Superior temporal gyrus (tissue), 1 donor: ENCODE data around the gene VLDLR.

ENCODE experiments used
- DNase-seq: peaks from one replicate; pipeline ENCODE4 v3.0.0-alpha.2; 2016; ENCODE audit errors: extremely low spot score

The VLDLR gene

DNA sequence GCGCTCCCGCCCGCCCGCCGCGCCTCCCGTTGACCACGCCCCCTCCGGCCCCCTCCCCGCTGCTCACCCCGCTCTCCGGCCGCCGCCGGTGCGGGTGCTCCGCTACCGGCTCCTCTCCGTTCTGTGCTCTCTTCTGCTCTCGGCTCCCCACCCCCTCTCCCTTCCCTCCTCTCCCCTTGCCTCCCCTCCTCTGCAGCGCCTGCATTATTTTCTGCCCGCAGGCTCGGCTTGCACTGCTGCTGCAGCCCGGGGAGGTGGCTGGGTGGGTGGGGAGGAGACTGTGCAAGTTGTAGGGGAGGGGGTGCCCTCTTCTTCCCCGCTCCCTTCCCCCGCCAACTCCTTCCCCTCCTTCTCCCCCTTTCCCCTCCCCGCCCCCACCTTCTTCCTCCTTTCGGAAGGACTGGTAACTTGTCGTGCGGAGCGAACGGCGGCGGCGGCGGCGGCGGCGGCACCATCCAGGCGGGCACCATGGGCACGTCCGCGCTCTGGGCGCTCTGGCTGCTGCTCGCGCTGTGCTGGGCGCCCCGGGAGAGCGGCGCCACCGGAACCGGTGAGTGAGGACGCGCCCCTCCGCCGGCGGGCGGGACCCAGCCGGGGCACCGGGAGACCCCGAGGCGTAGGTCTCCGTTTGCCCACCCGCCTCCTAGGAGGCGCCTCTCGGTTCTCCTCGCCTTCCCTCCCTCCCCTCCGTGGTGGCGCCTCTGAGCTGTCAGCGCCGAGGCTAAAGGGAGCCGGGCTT, at the start of gene VLDLR:
Gene VLDLR, plus strand, starts transcription at position 66 of the 739 bp plus-strand sequence. Its CDS starts 403 bp downstream, at position 469.
- DNase-seq = peak; percentile 56

DNA sequence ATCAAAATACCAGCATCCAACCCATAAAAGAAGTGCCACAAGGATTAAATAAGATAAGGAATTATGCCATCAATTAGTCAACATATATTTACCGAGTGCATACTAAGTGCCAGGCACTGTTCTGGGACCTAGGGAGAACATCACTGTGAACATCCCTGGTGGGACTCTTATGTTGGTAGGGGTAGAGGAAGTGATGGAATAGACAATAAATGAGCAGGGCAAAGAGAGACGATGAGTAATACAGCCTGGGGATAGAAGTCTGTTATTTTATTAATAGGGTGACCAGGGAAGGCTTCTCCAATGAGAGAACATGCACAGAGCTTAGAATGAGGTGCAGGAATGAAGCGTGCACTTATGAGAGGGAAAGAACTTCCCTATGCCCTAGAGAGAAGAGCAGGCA, 47.4 kb upstream of the VLDLR start:
- DNase-seq = no peak

DNA sequence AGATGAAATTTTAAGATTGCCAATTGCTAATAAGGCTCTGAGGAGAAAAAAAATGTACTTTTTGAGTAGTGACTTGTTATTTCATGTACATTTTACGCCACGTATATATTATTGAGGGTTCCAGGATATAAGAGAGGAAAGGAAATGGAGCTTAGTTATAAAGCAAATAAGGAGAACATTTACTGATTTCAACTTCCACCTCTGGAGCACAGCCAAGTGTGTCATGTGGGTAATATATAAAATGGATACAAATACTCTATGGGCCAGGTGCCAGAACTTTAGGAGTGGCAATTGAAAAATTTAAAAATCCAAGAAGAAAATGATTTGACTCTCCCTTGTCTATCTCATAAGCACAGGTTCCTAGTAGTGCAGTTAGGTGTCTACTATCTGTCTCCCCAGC, 45.0 kb upstream of the VLDLR start:
- DNase-seq = no peak

DNA sequence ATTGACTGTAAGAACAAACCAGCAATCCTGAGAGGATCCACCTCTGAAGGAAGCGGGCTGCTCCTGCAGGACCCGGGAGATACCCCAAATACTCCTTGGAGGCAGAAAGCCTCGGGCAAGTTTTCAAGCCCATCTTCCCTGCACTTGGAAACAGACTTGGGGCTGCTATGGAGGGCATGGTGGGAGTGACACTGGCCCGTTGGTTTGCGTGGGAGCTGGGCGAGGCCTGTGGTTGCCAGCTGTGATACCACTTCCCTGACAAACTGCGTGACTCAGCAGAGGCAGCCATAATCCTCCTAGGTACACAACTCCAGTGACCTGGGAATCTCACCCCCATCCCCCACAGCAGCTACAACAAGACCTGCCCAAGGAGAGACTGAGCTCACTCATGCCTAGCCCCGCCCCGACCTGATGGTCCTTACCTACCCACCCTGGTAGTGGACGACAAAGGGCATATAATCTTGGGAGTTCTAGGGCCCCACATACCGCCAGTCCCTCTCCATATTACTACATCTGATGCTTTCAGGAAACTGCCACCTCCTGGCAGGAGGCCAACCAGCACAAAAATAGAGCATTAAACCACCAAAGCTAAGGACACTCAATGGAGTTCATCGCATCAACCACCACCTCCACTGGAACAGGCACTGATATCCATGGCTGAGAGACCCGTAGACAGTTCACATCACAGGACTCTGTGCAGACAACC, 38.1 kb upstream of the VLDLR start:
- no peak for DNase-seq

DNA sequence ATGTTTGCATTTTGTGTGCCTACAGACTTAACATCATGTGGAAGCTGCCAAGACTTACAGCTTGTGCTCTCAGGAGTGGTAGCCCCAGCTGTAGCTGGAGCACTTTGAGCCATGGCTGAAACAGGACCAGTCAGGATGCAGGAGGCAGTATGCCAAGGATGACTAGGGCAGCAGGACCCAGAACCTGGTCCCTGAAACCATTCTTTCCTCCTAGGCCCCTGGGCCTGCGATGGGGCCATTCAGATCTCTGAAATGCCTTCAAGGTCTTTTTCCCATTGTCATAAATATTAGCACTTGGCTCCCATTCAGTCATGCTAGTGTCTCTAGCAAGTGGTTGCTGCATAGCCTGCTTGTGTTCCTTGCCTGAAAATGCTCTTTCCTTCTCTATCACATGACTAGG, 29.6 kb upstream of the VLDLR start:
- DNase-seq = no peak

DNA sequence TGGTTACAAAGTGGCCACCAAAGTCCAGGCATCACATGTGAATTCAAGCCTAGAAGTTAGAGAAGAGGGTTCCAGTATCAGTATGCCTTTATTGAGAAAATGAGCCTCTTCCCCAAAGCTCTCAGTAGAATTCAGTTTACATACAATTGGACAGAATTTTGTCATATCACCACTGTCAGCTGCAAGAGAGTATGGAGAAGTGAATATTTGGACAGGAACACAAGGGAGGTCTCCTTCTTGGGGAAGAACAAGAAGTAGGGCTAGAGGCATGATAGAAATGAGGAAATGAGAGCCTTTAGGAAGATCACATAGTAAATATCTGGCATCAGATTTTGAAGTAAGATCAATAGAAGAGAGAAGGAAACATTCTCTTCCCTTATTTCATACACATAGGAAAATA, 27.8 kb upstream of the VLDLR start:
- no peak for DNase-seq

DNA sequence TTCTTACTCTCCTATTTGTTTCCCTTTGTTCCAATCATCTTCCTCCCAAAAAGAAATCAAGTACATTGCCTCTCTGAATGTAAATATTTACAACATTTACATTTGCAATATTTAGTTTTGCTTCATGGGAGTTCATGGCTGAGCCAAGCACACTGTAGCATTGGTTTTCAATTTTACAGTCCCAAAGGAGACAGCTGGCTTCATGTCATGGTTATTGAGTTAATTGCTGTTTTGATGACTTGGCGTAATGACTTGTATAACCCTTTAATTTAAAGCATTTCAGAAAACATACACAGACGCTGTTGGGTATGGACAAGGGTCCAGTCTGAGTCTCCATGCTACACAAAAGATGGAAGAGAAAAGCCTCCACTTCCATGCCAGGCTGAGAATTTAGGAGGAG, 25.6 kb upstream of the VLDLR start:
- DNase-seq = no peak

DNA sequence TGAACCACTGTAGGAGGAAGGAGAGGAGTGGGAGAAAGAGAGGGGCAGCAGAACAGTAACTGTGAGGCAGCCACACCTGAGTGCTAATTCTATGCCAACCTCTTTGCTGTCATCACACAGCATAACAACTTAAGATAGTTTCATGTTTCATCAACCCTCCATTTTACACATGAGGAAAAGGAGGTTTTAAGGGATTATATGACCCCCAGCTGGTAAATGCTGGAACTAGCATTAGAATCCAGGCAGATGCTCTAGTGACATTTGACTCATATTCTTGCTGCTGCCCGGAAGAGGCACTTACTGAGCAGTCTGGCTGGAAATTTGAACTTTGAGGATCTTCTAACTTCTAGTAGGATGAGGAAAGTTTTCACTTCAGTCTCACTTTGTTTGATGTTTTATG, 24.1 kb upstream of the VLDLR start:
- DNase-seq = no peak

DNA sequence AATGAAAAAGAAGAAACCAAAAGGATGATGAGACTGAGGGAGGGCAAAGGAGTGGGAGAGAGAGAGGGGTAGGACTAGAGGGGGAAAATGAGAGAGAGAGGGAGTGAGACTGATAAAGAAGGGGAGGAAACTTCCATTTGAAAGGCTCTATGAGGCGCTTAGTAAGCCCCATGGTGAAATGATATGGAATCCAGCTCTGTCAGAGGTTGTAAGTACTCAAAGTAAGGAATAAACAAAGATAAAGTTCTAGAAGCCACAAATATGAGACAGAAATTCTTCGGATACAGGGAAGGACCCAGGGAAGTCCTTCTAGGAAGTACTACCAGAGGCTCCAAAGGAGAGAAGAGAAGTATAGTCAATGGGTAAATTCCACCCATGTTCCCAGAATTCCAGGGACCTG, 21.7 kb upstream of the VLDLR start:
- DNase-seq = no peak

DNA sequence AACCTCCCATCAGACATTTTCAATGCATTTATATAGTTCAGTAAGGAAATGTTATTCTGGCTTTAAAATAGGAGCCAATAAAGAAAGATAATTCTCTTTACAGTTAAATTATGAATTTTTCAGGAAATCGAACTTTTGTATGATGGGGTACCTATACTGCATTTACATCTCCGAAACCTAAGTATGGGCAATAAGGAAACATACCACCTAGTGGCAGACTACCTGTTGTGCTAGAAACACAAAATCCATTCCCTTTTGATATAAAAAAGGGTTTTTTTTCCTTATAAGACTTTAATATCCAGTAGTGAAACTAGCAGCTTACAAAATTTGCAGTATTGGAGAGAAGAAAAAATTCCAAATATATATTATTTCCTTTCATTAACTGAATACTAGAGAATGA, 21.3 kb upstream of the VLDLR start:
- no peak for DNase-seq

DNA sequence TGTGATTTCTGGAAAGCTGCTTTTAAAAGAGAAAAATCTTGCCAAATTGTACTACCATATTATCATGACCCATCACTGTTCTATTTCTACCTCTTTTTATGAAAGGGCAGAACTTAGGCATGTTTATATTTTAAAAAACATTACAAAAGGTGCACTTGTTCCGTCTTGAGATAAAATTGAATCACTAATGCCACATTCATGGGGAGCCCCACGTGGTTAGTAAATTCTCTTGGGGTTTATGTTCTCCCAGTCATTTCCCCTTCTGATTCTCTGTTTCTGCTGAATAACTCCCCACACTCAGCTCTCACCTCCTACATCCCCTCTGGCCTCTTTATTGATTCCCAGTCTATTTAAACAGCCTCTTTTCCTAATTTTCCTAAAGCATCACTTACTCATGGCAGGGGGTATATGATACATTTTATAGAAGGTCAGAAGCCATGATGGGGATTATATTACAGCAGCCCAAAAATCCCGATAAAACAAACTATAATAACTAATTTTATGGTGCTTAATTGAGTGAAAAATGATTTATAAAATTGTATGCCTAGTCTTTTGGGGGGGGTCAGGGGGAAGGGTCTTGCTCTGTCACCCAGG, 19.7 kb upstream of the VLDLR start:
- DNase-seq = no peak

DNA sequence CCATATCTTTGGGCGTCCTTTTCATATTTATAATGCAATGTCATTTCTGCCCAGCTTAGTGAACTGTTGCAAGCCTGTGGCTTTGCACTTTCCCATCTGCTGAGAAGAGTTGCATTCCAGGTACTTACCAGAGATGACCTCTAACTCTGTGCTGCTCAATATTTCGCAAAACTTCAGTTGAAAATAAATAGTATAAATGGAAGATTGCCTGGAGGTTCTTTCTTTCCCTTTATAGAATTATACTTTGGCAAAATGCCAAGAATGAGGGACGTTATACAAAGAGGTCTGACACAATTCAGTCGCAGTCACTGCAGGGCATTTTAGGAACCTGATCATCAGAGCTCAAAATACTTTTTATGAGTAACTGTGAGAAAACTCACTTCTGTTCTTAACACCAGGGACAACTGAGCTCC, 18.9 kb upstream of the VLDLR start:
- no peak for DNase-seq

DNA sequence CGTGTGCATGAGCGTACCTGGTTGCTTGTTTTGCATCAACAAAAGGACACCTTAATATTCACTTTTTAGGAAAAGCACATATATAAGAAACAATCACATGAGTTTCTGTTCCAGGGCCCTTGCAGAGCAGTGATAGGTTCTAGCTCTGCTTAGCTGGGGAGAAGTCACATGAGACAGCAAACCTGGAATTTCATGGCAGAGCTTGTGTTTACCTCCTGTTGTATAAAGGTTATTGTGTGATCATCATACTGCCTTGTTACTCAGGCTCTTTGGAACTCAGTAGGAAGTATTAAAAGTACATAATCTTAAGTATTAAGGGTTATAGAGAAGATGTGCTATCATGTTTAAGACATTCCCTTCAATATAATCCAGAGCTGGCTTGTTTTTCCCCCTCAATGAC, 18.0 kb upstream of the VLDLR start:
- no peak for DNase-seq

DNA sequence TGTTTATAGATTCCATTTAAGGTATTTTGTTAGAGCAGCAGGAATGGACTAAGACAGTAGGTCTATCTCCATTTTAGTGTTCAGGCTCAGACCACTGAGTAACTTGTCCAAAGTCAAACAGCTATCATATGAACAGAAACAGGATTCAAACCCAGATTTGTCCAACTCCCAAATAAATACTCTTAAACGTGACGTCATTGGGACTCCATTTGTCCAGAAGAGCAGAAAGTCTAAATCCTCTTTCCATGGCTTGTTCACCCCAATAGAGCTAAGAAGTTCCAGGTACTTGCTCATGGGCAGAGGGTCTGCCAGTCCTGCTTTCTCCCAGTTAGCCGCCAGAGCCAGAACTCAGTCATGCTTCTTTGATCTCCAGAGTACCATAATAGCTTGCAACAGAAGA, 16.3 kb upstream of the VLDLR start:
- no peak for DNase-seq

DNA sequence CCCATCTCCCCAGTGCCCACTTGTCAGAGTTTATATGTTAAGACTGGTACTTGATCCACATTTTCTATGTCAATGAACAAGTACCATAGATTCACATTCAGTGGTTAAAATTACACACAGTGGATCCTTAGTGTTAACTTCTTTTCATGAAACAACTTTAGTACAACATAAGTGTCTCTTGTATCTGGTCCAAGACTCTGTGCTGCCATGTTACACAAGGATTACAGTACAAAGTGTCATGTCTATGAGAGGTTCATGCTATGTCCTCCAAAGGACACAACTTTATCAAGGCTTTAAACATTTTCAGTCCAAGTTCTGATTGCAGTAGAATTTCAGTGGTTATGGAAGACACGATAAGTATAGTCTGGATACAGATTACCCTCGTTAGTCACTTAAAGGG, 13.3 kb upstream of the VLDLR start:
- no peak for DNase-seq

DNA sequence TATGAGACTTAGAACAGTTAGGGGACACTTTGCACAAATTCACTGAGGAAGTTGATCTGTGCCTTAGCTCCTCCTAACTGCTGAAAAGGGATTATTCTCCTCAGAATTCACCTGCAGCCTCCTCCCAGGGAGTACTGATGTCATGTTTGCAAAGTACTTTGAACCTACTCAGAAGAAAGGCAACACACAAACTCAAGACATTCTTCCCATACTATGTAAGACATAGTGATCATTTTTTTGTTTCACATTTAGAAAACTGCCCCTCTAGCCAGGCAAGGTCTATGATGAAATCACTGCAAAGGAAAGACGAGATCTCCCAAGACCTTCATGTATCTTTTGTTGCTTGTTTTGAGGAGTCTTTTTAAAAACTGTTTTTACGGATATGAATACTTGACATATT, 10.6 kb upstream of the VLDLR start:
- no peak for DNase-seq

DNA sequence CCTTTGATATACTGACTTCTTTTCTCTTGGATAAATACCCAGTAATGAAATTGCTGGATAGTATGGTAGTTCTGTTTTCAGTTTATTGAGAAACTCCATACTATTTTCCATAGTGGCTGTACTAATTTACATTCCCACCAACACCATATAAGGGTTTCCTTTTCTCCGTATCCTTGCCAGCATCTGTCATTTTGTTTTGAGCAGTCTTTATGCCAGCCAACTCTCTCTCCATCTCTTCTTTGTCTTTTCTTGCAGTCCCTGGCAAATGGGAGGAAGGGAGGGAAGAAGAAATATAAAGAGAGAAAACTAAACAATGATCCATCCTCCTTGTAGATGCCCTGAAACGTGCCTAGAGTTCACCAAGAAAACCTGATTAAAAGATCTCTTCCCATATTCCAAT, 9.6 kb upstream of the VLDLR start:
- no peak for DNase-seq

DNA sequence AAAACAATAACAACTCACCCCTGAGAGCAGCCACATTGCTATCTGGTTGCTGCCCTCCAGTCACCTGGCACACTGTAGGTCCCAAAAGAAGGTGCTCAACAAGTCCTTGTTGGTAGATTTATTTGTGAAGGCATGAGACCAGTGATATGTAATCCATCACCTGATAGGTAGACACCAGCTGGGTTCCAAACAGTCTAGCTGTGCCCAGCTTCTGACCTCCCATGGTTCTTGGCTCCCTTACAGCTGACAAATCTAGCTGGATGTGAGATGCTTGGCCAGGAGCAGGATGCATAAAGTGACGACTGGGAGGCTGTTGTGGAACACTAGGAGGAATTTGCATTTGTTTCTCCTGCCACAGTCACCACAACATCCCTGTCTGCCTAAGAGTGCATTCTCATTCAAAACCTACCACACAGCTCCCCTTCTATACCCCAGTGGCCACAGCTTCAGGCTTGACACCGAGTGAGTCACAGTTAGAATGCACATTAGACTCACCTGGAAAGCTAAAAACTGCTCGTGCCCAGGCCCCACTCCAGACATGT, 7.8 kb upstream of the VLDLR start:
- DNase-seq = no peak

DNA sequence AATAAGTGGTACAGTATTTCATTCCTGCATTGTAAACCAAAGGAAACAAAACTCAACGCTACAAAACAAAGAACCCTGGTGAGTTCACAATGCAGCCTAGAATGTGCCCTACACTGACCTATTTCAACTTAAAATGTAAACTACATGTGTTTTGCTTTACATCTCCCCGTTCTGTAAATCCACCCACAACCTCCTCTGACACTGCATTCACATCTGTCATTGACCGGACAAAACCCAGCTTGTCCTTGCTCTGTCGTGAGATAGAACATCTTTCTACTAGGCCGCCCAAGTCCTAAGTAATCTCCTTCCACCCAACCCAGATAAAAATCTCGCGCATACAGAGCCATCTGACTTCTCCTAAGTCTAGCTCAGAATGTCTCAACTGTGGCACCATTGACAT, 6.1 kb upstream of the VLDLR start:
- DNase-seq = no peak

DNA sequence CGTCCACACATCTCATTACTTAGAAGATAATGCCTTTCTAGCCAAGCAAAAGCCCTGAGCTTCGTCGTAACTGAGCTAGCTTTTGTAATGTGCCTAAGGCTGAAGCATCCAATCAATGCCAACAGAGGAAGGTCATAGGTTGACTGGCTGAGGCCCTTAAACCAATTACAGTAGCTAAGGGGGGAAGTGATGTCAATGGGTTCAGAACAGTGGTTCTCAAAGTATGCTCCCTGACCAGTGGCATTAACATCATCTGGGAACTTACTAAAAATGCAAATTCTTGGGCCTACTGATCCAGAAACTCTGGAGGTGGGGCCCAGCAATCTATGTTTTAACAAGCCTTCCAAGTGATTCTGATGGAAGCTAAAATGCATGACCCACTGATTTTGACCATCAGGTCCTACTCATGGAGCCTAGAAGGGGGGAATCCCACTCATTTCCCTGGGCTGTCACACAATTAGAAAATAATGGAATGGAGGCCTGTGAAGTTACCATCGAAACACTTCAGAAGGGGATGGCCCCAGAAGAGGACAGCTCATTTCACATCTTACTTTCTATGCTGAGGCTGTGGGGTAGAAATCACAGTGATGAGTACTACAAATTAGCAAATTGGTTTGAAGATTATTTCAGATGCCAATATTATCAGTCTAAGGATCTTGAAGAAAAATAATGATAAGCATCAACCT, 4.8 kb upstream of the VLDLR start:
- DNase-seq = no peak

DNA sequence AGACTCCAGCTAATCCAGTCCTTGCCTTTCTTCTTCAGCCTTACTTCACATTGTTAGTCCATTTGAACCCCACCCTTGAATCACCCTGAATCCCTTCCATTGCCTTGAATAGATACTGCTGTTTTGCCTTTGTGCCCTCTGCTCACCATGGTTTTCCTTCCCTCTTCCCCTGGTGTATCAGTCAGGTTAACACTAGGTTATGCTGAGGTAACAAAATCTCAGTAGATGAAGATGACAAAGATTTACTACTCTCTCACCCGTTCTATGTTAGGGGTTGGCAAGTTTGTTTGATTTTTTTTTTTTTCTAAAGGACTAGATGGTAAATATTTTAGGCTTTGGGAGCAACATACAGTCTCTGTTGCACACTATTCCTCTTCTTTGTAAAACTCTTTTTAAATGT, 3.3 kb upstream of the VLDLR start:
- no peak for DNase-seq
